ENCODE data around the gene CDK5R2. TPM values are rescaled to one million over a fixed set of nuclear protein-coding genes. Genes with fewer than 3 reads are reported as not detected.

CDK5R2 gene
- polyA plus RNA-seq, 1 donor from 2014 or later = 2.0 TPM

- H3K27me3 ChIP-seq (ENCODE audit: insufficient read depth, low read depth, low read length) = peaks cover 4% of the 10 kb centered on the region
- H3K4me3 ChIP-seq (ENCODE audit: low read length) = no peak overlapping the region
- H2AFZ ChIP-seq (ENCODE audit: low read depth, low read length) = no peak overlapping the region
- no peak overlapping the region for H3K27ac ChIP-seq (ENCODE audit: low read length)
- H3K79me2 ChIP-seq (replicated peaks; ENCODE audit: insufficient read depth, low read length) = no peaks in the 10 kb centered on the region
- H3K9me2 ChIP-seq (ENCODE audit: insufficient read depth, low read length) = no peaks in the 10 kb centered on the region
- H3K9me3 ChIP-seq (ENCODE audit: low read length) = no peaks in the 10 kb centered on the region
- TF ChIP-seq POLR2AphosphoS5 (IDR thresholded peaks at IDR 0.05) = no peak
- no peak overlapping the region for H3K9ac ChIP-seq (ENCODE audit: low read length)
- no peaks in the 10 kb centered on the region for H4K20me1 ChIP-seq (ENCODE audit: insufficient read depth)
- H3K4me2 ChIP-seq (ENCODE audit: low read length) = no peak overlapping the region
- no peaks in the 10 kb centered on the region for H3K36me3 ChIP-seq (ENCODE audit: insufficient read depth, low read length)
- H3F3A ChIP-seq (ENCODE audit: insufficient read depth, low read length, poor library complexity, severe bottlenecking) = no peaks in the 10 kb centered on the region
These were observed 4.7 kb upstream of the CDK5R2 start for GRCh38 chr2:218954541-218955300.

GRCh38 chr2:218956039-218956438 lies 3.4 kb upstream of the CDK5R2 start:
- H3K27ac ChIP-seq (ENCODE audit: low read length) = no peak overlapping the region
- no peaks in the 10 kb centered on the region for H3K79me2 ChIP-seq (replicated peaks; ENCODE audit: insufficient read depth, low read length)
- H3K36me3 ChIP-seq (ENCODE audit: insufficient read depth, low read length) = no peaks in the 10 kb centered on the region
- no peaks in the 10 kb centered on the region for H4K20me1 ChIP-seq (ENCODE audit: insufficient read depth)
- H3F3A ChIP-seq (ENCODE audit: insufficient read depth, low read length, poor library complexity, severe bottlenecking) = no peaks in the 10 kb centered on the region
- no peak overlapping the region for H3K4me3 ChIP-seq (ENCODE audit: low read length)
- no peak overlapping the region for H2AFZ ChIP-seq (ENCODE audit: low read depth, low read length)
- H3K9ac ChIP-seq (ENCODE audit: low read length) = no peak overlapping the region
- no peak overlapping the region for H3K4me2 ChIP-seq (ENCODE audit: low read length)
- H3K9me3 ChIP-seq (ENCODE audit: low read length) = no peaks in the 10 kb centered on the region
- H3K27me3 ChIP-seq (ENCODE audit: insufficient read depth, low read depth, low read length) = peaks cover 16% of the 10 kb centered on the region
- H3K9me2 ChIP-seq (ENCODE audit: insufficient read depth, low read length) = no peaks in the 10 kb centered on the region
- TF ChIP-seq REST (IDR thresholded peaks at IDR 0.05; ENCODE audit: borderline replicate concordance) (no peak), MXI1 (conservative IDR thresholded peaks at IDR 0.05; ENCODE audit: poor library complexity, severe bottlenecking) (no peak), RAD21 (conservative IDR thresholded peaks at IDR 0.05) (no peak), TAF1 (IDR thresholded peaks at IDR 0.05; ENCODE audit: low read depth) (no peak), SMC3 (conservative IDR thresholded peaks at IDR 0.05; ENCODE audit: poor library complexity) (no peak)
- TF ChIP-seq, protein P1, sequence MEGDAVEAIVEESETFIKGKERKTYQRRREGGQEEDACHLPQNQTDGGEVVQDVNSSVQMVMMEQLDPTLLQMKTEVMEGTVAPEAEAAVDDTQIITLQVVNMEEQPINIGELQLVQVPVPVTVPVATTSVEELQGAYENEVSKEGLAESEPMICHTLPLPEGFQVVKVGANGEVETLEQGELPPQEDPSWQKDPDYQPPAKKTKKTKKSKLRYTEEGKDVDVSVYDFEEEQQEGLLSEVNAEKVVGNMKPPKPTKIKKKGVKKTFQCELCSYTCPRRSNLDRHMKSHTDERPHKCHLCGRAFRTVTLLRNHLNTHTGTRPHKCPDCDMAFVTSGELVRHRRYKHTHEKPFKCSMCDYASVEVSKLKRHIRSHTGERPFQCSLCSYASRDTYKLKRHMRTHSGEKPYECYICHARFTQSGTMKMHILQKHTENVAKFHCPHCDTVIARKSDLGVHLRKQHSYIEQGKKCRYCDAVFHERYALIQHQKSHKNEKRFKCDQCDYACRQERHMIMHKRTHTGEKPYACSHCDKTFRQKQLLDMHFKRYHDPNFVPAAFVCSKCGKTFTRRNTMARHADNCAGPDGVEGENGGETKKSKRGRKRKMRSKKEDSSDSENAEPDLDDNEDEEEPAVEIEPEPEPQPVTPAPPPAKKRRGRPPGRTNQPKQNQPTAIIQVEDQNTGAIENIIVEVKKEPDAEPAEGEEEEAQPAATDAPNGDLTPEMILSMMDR (IDR thresholded peaks at IDR 0.05; ENCODE audit: poor library complexity, severe bottlenecking) = no peak

GRCh38 chr2:218957671-218958070 lies 1.8 kb upstream of the CDK5R2 start:
- Histone ChIP-seq H3F3A (ENCODE audit: insufficient read depth, low read length, poor library complexity, severe bottlenecking) (no peaks in the 10 kb centered on the region), H3K9me3 (ENCODE audit: low read length) (no peaks in the 10 kb centered on the region), H3K79me2 (replicated peaks; ENCODE audit: insufficient read depth, low read length) (no peaks in the 10 kb centered on the region), H3K4me3 (ENCODE audit: low read length) (no peak overlapping the region), H3K27ac (ENCODE audit: low read length) (no peak overlapping the region), H3K9me2 (ENCODE audit: insufficient read depth, low read length) (no peaks in the 10 kb centered on the region), H4K20me1 (ENCODE audit: insufficient read depth) (no peaks in the 10 kb centered on the region), H3K36me3 (ENCODE audit: insufficient read depth, low read length) (no peaks in the 10 kb centered on the region), H3K4me2 (ENCODE audit: low read length) (no peak overlapping the region), H3K27me3 (ENCODE audit: insufficient read depth, low read depth, low read length) (peaks cover 22% of the 10 kb centered on the region), H3K9ac (ENCODE audit: low read length) (no peak overlapping the region), H2AFZ (ENCODE audit: low read depth, low read length) (no peak overlapping the region)
- no peak for TF ChIP-seq EZH2 (IDR thresholded peaks at IDR 0.05; ENCODE audit: borderline replicate concordance, insufficient read depth, low read length, poor library complexity, severe bottlenecking)
- TF ChIP-seq, protein P1 (IDR thresholded peaks at IDR 0.05; ENCODE audit: poor library complexity, severe bottlenecking) = no peak
- TF ChIP-seq SMC3 (conservative IDR thresholded peaks at IDR 0.05; ENCODE audit: poor library complexity) = no peak
- no peak for TF ChIP-seq REST (IDR thresholded peaks at IDR 0.05; ENCODE audit: borderline replicate concordance)
- TF ChIP-seq RAD21 (conservative IDR thresholded peaks at IDR 0.05) = no peak
- no peak for TF ChIP-seq EP300 (conservative IDR thresholded peaks at IDR 0.05; ENCODE audit: poor library complexity, severe bottlenecking)

All from neural cell (in vitro differentiated cells).